Measurements from ENCODE around the gene SPATA6. TPM values are rescaled to one million over a fixed set of nuclear protein-coding genes. Genes with fewer than 3 reads are reported as not detected.

The SPATA6 gene
- total and polyA plus RNA-seq, 2 of the 13 experiments (the other 11 are each of a cell fraction or from before 2014, with no cell fraction given), result 0.81 to 3.3 TPM

GRCh38 chr1:48251821-48252220, 220.2 kb downstream of the SPATA6 start:
- Histone ChIP-seq H3K4me1 (ENCODE audit: insufficient read depth, low read length) (no peaks in the 10 kb centered on the region), H3K79me2 (ENCODE audit: insufficient read depth, low read length) (no peaks in the 10 kb centered on the region), H3K9me3 (ENCODE audit: low read length) (no peaks in the 10 kb centered on the region), H3K27ac (ENCODE audit: extremely low read length, insufficient read depth, low read length) (no peak overlapping the region), H3K4me2 (ENCODE audit: low read depth, low read length) (no peak overlapping the region), H3K27me3 (ENCODE audit: control insufficient read depth in 1 of 2, insufficient read depth in 2 of 2, low read length in 2 of 2) (no peaks in the 10 kb centered on the region), H4K20me1 (ENCODE audit: insufficient read depth, low read length) (no peaks in the 10 kb centered on the region), H3K4me3 (replicated peaks in 1 of 3; ENCODE audit: insufficient read depth in 1 of 3, low read depth in 2 of 3, low read length in 3 of 3) (no peak overlapping the region), H3K9ac (ENCODE audit: insufficient read depth, low read depth, low read length) (no peak overlapping the region), H2AFZ (ENCODE audit: low read length) (no peak overlapping the region), H3K36me3 (replicated peaks in 1 of 2; ENCODE audit: control insufficient read depth in 1 of 2, insufficient read depth in 2 of 2, low read length in 2 of 2) (peaks cover 4 to 17% of the 10 kb centered on the region in 2 experiments; a peak in 3 of 5 replicates)
- TF ChIP-seq ZNF33B (CRISPR knock-in tag; IDR thresholded peaks at IDR 0.05) (no peak), ATRX (CRISPR knock-in tag; IDR thresholded peaks at IDR 0.05; ENCODE audit: borderline replicate concordance) (no peak), AHR (CRISPR knock-in tag; IDR thresholded peaks at IDR 0.05) (no peak)
- no peak for FAIRE-seq
- whole genome bisulfite sequencing (ENCODE audit: low lambda C conversion rate), result 93% methylated on average over 3 of the region's 3 CpGs
- CTCF ChIA-PET (ENCODE audit: low intra/inter-chr PET ratio, low total read pairs), result no interaction called here
- intact Hi-C loops (cut with micrococcal nuclease; ENCODE audit: unreplicated experiment), result no loop called here
- POLR2A ChIA-PET, result interaction anchor here (2.1 kb wide), 1 partner anchor 34 kb away, joined by 4 read pairs; no protein-coding TSS in a partner anchor
- ATAC-seq, result no peak; the same call in 2 of the 3 replicates
- in situ Hi-C loops (cut with HindIII; ENCODE audit: extremely low pct_ligation_motif_present, low pct_unique_long_range_greater_than_20kb), result no loop called here
- BruUV-seq (replicated peaks), result no TSS peak
- DNase-seq (ENCODE audit: low spot score), result no peak

- no peak for TF ChIP-seq ZNF570 (CRISPR knock-in tag; IDR thresholded peaks at IDR 0.05; ENCODE audit: borderline replicate concordance)
- no peak for TF ChIP-seq TEAD3 (CRISPR knock-in tag; optimal IDR thresholded peaks at IDR 0.05; ENCODE audit: borderline replicate concordance)
- no peak for TF ChIP-seq TBL1XR1 (IDR thresholded peaks at IDR 0.05; ENCODE audit: borderline replicate concordance, low read length, partially characterized antibody)
- TF ChIP-seq ZFAT (CRISPR knock-in tag; conservative IDR thresholded peaks at IDR 0.05), result no peak
- TF ChIP-seq ATF6 (CRISPR knock-in tag; conservative IDR thresholded peaks at IDR 0.05), result no peak
- no peak for TF ChIP-seq SMAD1 (CRISPR knock-in tag; IDR thresholded peaks at IDR 0.05; ENCODE audit: borderline replicate concordance, low read depth)
- TF ChIP-seq E2F1 (CRISPR knock-in tag; IDR thresholded peaks at IDR 0.05), result no peak
- TF ChIP-seq ZNF24 (IDR thresholded peaks at IDR 0.05), result no peak
- no peak for TF ChIP-seq ZKSCAN5 (CRISPR knock-in tag; IDR thresholded peaks at IDR 0.05)
- no peak for TF ChIP-seq ZNF792 (CRISPR knock-in tag; IDR thresholded peaks at IDR 0.05)
- TF ChIP-seq MIXL1 (CRISPR knock-in tag; IDR thresholded peaks at IDR 0.05), result no peak
- H3K9ac ChIP-seq (ENCODE audit: insufficient read depth, low read depth, low read length), result no peak overlapping the region
- intact Hi-C loops (cut with micrococcal nuclease; ENCODE audit: unreplicated experiment), result no loop called here
- H3K4me2 ChIP-seq (ENCODE audit: low read depth, low read length), result no peak overlapping the region
- no peak overlapping the region for H3K27ac ChIP-seq (ENCODE audit: extremely low read length, insufficient read depth, low read length)
- no peaks in the 10 kb centered on the region for H3K9me3 ChIP-seq (ENCODE audit: low read length)
- no peaks in the 10 kb centered on the region for H3K4me1 ChIP-seq (ENCODE audit: insufficient read depth, low read length)
- peaks cover 6 to 21% of the 10 kb centered on the region in 2 experiments; a peak in 3 of 5 replicates for H3K36me3 ChIP-seq (replicated peaks in 1 of 2; ENCODE audit: control insufficient read depth in 1 of 2, insufficient read depth in 2 of 2, low read length in 2 of 2)
- in situ Hi-C loops (cut with HindIII; ENCODE audit: extremely low pct_ligation_motif_present, low pct_unique_long_range_greater_than_20kb), result no loop called here
- H3K27me3 ChIP-seq (ENCODE audit: control insufficient read depth in 1 of 2, insufficient read depth in 2 of 2, low read length in 2 of 2), result no peaks in the 10 kb centered on the region
- no peaks in the 10 kb centered on the region for H4K20me1 ChIP-seq (ENCODE audit: insufficient read depth, low read length)
- ChIA-PET POLR2A (no interaction called here), CTCF (ENCODE audit: low intra/inter-chr PET ratio, low total read pairs) (no interaction called here)
- BruUV-seq (replicated peaks), result no TSS peak
- DNase-seq (ENCODE audit: low spot score), result no peak
- WGBS (ENCODE audit: low lambda C conversion rate), result 100% methylated on average over 2 of the region's 2 CpGs
- H3K4me3 ChIP-seq (replicated peaks in 1 of 3; ENCODE audit: insufficient read depth in 1 of 3, low read depth in 2 of 3, low read length in 3 of 3), result no peak overlapping the region
- FAIRE-seq, result no peak
- H3K79me2 ChIP-seq (ENCODE audit: insufficient read depth, low read length), result no peaks in the 10 kb centered on the region
- no peak overlapping the region for H2AFZ ChIP-seq (ENCODE audit: low read length)
- peak; percentile 19; the same call in 1 of the 3 replicates for ATAC-seq
Observed at GRCh38 chr1:48251323-48251722, 220.7 kb downstream of the SPATA6 start.

All from HepG2 (cell line).